Muscle of leg (tissue), 11 donors: Measurements from ENCODE around the gene UTP3. TPM values are rescaled to one million over a fixed set of nuclear protein-coding genes. Genes with fewer than 3 reads are reported as not detected.

Source experiments
- DNase-seq: peaks from one replicate; pipeline ENCODE4 v3.0.0; 2013
- H3K27ac ChIP-seq: one replicate; pipeline ENCODE4 v1.5.1; 2013; ENCODE audit warnings: mild to moderate bottlenecking, low read length, control low read depth
- H3K27me3 ChIP-seq: one replicate; pipeline ENCODE4 v1.6.1; 2013; ENCODE audit warnings: low read length; ENCODE audit not compliant: control insufficient read depth, insufficient read depth
- H3K36me3 ChIP-seq: one replicate; pipeline ENCODE4 v1.6.1; 2013; ENCODE audit warnings: low read length; ENCODE audit not compliant: control insufficient read depth, insufficient read depth
- H3K4me1 ChIP-seq: one replicate; pipeline ENCODE4 v1.6.1; 2013; ENCODE audit warnings: low read length; ENCODE audit not compliant: control insufficient read depth, insufficient read depth
- H3K4me3 ChIP-seq: one replicate; pipeline ENCODE4 v1.5.1; 2013; ENCODE audit warnings: low read length, control low read depth
- H3K9me3 ChIP-seq: replicated peaks from 2 replicates; pipeline ENCODE4 v1.6.1; 2013; ENCODE audit warnings: low read depth, low read length; ENCODE audit not compliant: control insufficient read depth
- WGBS: methylation state at CpG from one replicate; pipeline ENCODE4 v1.1.5; 2013; ENCODE audit warnings: missing lambda C conversion rate; ENCODE audit not compliant: insufficient coverage; 5-methylcytosine and 5-hydroxymethylcytosine counted together
- polyA plus RNA-seq, 8 donors: library from polyadenylated mRNA; unstranded; fragments of 120-200 nt; gene quantifications; one replicate each; pipeline versions ENCODE4 v1.2.1 to v1.2.3, GENCODE V29; 2013; ENCODE audit warnings: inconsistent platforms in 1 of 8, low replicate concordance in 1 of 8; ENCODE audit not compliant: insufficient read length in 8 of 8, insufficient read depth in 1 of 8
- total RNA-seq: library from RNA; stranded (reverse); fragments of 120-200 nt; gene quantifications from one replicate; pipeline ENCODE4 v1.2.4, GENCODE V29; 2013

The UTP3 gene
- total and polyA plus RNA-seq, 9 donors, result 10.7 to 28.7 (median 23.7) TPM

DNA sequence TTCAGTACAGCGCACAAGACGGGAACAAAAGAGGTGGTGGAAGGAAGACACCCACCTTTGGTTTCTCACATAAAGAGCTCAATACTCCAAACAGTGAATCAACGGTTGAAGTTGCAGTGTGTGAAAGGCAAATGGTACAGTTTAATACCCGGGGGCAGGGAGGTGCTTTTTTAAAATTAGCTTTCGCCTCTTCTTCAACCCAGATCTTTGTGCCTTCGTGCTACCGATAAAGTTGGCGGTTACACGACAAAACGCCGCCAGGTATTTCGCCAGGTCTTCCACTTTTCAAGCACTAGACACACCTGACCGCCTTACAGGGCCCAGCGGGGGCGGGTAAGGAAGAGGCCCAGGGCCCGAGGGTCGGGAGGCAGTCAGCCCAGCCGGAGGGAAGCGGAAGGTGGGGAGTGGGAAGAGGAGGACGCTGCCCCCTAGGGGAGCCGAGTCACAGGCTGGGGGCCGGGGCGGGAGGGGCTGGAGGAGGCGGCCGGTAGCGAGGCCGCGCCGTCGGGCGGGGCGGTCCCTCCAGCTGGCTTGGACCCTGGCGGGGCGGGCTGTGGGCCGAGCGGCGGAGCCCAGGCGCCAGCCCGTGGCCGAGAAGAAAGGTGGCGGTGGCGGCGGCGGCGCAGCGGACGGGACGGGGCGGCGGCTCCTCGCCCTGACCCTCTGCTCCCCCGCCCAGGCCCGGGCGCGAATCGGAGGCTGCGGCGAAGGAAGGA is 16.0 kb downstream of the UTP3 start:
- Histone ChIP-seq H3K36me3 (no peaks in the 10 kb centered on the region), H3K4me3 (peak overlapping the region; percentile 73), H3K4me1 (peaks cover 6% of the 10 kb centered on the region), H3K27ac (peak overlapping the region; percentile 94), H3K9me3 (no peaks in the 10 kb centered on the region), H3K27me3 (no peaks in the 10 kb centered on the region)
- under 1% methylated on average over 51 of the region's 58 CpGs for WGBS
- peak; percentile 93 for DNase-seq

DNA sequence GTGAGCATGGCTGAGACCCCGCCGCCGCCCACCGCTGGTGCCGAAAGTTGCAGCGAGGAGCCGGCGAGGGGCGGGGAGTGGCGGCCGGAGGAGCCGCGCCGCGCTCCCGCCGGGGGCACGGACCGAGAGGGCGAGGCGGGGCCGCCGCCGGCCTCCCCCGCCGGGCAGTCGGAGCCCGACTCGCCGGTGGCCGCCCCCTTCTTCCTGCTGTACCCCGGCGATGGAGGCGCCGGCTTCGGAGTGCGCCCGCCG is 16.5 kb downstream of the UTP3 start:
- H3K27ac ChIP-seq, result peak overlapping the region; percentile 94
- no peaks in the 10 kb centered on the region for H3K9me3 ChIP-seq
- no peak for DNase-seq
- no peaks in the 10 kb centered on the region for H3K36me3 ChIP-seq
- under 1% methylated on average over 39 of the region's 39 CpGs for WGBS
- peaks cover 6% of the 10 kb centered on the region for H3K4me1 ChIP-seq
- peak overlapping the region; percentile 73 for H3K4me3 ChIP-seq
- H3K27me3 ChIP-seq, result no peaks in the 10 kb centered on the region

DNA sequence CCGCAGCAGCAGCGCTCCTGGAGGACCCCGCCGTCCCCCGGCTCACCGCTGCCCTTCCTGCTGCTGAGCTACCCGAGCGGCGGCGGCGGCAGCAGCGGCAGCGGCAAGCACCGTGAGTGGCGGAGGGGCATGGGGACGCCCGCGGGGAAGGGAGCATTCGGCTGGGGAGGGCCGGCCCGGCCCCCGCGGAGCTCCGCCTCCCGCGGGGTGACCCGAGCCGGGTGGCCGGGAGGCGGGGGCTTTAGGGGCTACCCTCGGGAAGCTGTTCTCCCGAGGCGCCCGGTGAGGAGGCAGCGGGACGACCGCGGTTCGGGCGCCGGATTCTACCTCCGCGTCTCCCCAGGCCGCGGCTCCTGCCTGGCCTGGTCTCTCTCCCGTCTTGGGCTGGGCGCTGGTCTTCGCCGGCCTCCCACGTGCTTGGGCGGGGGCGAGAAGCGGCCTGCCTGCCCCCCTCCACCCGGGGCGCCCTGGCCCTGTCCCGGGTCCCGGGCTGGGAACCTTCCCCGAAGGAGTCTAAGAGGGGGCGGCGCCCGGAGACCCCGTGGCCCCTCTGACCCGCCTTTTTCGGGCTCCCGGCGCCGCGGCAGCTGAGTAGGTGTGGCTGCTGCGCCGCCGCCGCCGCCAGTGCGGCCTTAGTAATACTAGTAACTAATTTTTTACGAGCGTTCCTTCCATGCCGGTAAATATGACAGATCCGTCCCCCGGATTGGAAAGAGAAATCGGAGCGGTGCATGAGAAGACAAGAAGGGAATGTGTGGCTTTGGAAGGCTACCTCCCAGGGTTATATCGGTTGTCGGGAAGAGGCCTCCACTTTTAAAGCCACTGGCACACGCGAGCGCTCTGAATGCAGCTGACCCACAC is 17.1 kb downstream of the UTP3 start:
- WGBS, result under 1% methylated on average over 81 of the region's 86 CpGs
- peak overlapping the region; percentile 73 for H3K4me3 ChIP-seq
- H3K27me3 ChIP-seq, result no peaks in the 10 kb centered on the region
- no peaks in the 10 kb centered on the region for H3K9me3 ChIP-seq
- peaks cover 6% of the 10 kb centered on the region for H3K4me1 ChIP-seq
- H3K27ac ChIP-seq, result peak overlapping the region; percentile 94
- DNase-seq, result peak; percentile 88
- no peaks in the 10 kb centered on the region for H3K36me3 ChIP-seq

DNA sequence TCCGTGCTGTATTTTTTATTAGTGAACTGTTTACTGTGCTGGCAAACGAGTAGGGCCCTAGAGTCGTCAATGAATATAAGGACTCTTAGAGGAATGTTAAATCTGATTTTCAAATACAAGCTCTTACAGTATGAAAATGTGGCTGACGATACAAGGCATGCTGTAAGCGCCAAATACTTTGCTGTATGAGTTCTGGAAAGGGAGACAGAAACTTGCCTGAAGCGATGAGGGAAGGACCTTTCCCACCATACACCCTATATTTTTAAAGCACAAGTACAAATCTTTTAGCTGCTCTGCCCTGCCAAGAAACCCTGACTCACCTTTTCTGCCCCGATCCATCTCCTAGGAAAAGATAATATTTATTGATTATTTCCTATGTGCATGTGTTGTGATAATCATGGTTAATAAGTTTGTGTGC is 17.7 kb downstream of the UTP3 start:
- Histone ChIP-seq H3K9me3 (no peaks in the 10 kb centered on the region), H3K36me3 (no peaks in the 10 kb centered on the region), H3K4me1 (peaks cover 6% of the 10 kb centered on the region), H3K4me3 (peak overlapping the region; percentile 73), H3K27ac (peak overlapping the region; percentile 94), H3K27me3 (no peaks in the 10 kb centered on the region)
- no peak for DNase-seq
- WGBS, result no CpG with 5 or more reads among the region's 7 CpGs

DNA sequence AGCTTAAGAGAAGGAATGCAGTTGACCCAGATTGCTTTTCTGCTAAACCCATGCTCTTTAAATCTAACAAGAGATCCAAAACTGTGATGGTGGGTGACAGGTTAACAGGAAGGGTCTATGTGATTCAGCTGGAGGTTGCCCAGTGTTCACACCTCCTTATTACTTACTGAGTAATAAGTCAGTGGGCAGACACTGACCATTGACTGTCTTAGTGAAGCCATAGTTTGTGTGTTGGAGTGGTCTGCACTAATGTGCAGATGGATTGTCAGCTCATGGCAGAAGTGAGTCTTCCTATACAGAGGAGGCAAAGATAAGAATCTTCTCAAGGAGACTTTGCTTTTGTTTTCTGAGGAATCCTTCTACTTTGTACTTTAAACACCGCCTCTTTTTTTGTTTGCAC is 18.2 kb downstream of the UTP3 start:
- Histone ChIP-seq H3K4me3 (peak overlapping the region; percentile 73), H3K27me3 (no peaks in the 10 kb centered on the region), H3K27ac (peak overlapping the region; percentile 94), H3K36me3 (no peaks in the 10 kb centered on the region), H3K4me1 (peaks cover 6% of the 10 kb centered on the region), H3K9me3 (no peaks in the 10 kb centered on the region)
- peak; percentile 7 for DNase-seq
- no CpG with 5 or more reads among the region's 1 CpG for WGBS

DNA sequence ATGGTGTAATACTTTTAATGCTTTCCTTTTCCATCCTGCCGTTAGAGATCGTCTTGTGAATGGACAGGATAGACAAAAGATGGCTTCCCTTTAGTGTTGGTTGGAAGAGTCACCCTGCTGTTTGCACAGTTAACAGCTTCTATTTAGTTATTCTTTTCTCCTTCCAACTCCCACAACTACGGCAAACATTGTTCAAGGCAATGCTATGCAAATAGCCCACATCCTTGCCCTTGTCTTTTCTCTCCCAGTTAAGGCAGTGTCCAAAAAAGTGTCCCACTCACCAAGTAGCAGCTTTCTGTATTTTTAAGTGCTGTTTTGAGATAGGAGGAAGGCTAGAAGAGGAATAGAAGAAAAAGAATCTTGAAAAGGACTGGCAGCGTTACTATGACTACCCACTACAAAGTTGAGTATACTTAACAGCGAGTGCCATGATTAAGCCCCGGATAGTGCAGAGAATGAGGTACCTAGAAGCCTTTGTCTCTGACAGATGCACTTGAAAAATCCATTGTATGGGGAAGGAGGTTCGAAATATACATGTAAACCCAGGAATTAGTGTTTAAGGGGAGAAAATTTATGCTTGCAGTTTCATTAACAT is 21.4 kb downstream of the UTP3 start:
- Histone ChIP-seq H3K27ac (no peak overlapping the region), H3K4me3 (no peak overlapping the region), H3K4me1 (peaks cover 6% of the 10 kb centered on the region), H3K36me3 (no peaks in the 10 kb centered on the region), H3K9me3 (no peaks in the 10 kb centered on the region), H3K27me3 (no peaks in the 10 kb centered on the region)
- WGBS, result 83% methylated on average over 1 of the region's 7 CpGs
- DNase-seq, result no peak

DNA sequence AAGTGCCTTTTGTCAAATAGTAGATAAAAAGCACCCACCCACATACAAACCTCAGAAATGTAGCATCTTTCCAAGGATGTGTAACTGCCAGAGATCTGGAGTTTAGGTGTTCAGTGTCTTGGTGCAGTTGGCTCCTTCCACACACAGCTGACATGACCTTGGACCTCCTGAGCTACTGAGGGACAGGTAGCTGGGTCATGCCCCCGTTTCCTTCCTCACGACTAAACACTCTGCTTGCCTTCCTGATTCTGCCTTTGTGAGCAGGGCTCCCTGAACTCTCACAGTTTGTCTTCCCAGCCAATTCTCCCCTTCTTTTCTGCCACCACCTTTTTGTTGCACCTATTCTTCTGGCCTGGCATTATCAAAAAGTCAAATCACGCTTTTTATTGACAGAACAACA is 23.3 kb downstream of the UTP3 start:
- H3K9me3 ChIP-seq, result no peaks in the 10 kb centered on the region
- no peaks in the 10 kb centered on the region for H3K36me3 ChIP-seq
- no peak for DNase-seq
- H3K4me1 ChIP-seq, result peaks cover under 1% of the 10 kb centered on the region
- H3K27ac ChIP-seq, result no peak overlapping the region
- no peak overlapping the region for H3K4me3 ChIP-seq
- 35% methylated on average over 2 of the region's 3 CpGs for WGBS
- no peaks in the 10 kb centered on the region for H3K27me3 ChIP-seq

DNA sequence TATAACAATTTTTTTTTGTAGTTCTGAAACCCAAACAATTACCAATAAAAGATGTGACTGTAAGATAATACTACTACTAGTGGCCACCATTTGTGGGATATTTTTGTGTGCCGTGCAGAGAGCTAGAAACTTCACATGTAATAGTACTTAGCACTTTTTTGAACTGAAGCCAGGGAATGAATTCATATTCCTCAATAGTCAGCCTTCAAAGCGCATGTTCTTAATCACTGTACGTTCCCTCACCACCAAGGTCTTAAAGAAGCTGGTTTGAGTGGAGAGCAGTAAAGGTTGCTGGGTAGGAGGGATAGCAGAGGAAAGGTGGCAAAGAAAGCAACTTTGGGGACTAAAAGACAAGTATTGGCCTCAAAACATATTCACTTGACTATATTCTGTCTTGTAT is 23.8 kb downstream of the UTP3 start:
- DNase-seq, result peak; percentile 23
- Histone ChIP-seq H3K9me3 (no peaks in the 10 kb centered on the region), H3K36me3 (no peaks in the 10 kb centered on the region), H3K27ac (no peak overlapping the region), H3K4me1 (no peaks in the 10 kb centered on the region), H3K4me3 (no peak overlapping the region), H3K27me3 (no peaks in the 10 kb centered on the region)
- WGBS, result no CpG with 5 or more reads among the region's 3 CpGs

DNA sequence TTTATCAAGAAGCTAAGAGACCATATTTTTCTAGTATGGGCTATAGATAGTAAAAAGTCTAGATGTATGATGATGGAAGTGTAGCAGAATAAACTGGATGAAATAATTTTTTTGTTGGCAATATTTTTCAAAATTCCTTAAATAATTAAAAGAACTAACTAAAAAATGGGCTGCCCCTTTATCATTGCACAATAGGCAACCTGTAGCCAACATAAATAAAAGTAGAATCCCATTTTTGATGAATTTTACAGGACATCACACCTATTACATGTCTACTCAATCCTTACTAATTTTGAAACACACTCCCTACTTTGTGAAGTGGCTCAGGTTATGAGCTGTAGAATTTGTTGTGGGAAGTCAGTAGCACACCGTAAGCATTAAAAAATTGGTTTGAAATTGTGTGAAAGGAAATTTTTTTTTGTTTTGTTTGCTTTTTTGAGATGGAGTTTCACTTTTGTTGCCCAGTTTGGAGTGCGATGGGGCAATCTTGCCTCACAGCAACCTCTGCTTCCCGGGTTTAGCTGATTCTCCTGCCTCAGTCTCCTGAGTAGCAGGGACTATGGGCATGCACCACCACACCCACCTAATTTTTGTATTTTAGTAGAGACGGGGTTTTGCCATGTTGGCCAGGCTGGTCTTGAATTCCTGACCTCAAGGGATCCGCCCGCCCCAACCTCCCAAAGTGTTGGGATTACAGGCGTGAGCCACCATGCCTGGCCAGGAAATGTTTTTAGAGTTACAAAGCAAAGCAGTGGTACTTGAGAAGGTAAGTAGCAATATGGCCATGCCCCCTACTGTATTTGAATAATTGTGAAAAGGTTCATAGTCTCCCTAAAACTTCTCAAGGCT is 24.5 kb downstream of the UTP3 start:
- Histone ChIP-seq H3K9me3 (no peaks in the 10 kb centered on the region), H3K27ac (no peak overlapping the region), H3K4me1 (no peaks in the 10 kb centered on the region), H3K27me3 (no peaks in the 10 kb centered on the region), H3K36me3 (no peaks in the 10 kb centered on the region), H3K4me3 (no peak overlapping the region)
- DNase-seq, result no peak
- 94% methylated on average over 6 of the region's 7 CpGs for WGBS
